ENCODE results near the gene TFAP2B.

GRCh38 chr6:50819904-50820868 lies 1.5 kb downstream of the TFAP2B start:
- no peak for TF ChIP-seq CTCF (IDR thresholded peaks at IDR 0.05)
- TF ChIP-seq POLR2A (IDR thresholded peaks at IDR 0.05) = no peak

Measured in vagina (tissue), 2 donors.